GM10266 (cell line): ENCODE data around the gene BANF2.

Experiments
- DNase-seq: peaks from one replicate; pipeline ENCODE4 v3.0.0; 2012; ENCODE audit errors: extremely low spot score
- CTCF ChIP-seq: IDR thresholded peaks from 2 replicates; pipeline ENCODE4 v1.5.1; 2012; ENCODE audit warnings: mild to moderate bottlenecking, low read depth; ENCODE audit not compliant: control insufficient read depth, insufficient read depth; ENCODE audit errors: missing control alignments

The BANF2 gene

GRCh38 chr20:17722493-17723300, 22.9 kb downstream of the BANF2 start:
- no peak for DNase-seq
- TF ChIP-seq CTCF = no peak

- no peak for TF ChIP-seq CTCF
- DNase-seq = no peak
Observed at GRCh38 chr20:17723301-17723691, 23.5 kb downstream of the BANF2 start.

GRCh38 chr20:17725094-17725835, 25.5 kb downstream of the BANF2 start:
- TF ChIP-seq CTCF = no peak
- DNase-seq = no peak

GRCh38 chr20:17726902-17727301, 27.1 kb downstream of the BANF2 start:
- no peak for DNase-seq
- no peak for TF ChIP-seq CTCF

- TF ChIP-seq CTCF = no peak
- no peak for DNase-seq
Observed at GRCh38 chr20:17727351-17727750, 27.6 kb downstream of the BANF2 start.

GRCh38 chr20:17728074-17728473, 28.3 kb downstream of the BANF2 start:
- DNase-seq = no peak
- TF ChIP-seq CTCF = no peak

GRCh38 chr20:17730071-17730470, 30.3 kb downstream of the BANF2 start:
- TF ChIP-seq CTCF = no peak
- DNase-seq = no peak
